HCT116 (cell line): ENCODE data around the gene NEK3. TPM values are rescaled to one million over a fixed set of nuclear protein-coding genes. Genes with fewer than 3 reads are reported as not detected.

Experiments
- ATAC-seq: fragments of 200-7000 bp; cut with Tn5 transposase; 2 replicates; pipeline ENCODE4 v1.9.1; 2020; ENCODE audit warnings: mild to moderate bottlenecking, moderate library complexity
- BruUV-seq: library from RNA; stranded (reverse); fragments of 400-500 nt; replicated peaks from 2 replicates; lab custom pipeline; 2021; lab: Mats Ljungman, UMichigan
- CTCF ChIA-PET: fragments of 300-600 bp; sonication (Branson Sonifier 250); formaldehyde crosslinking; loops from one replicate; lab custom pipeline; 2021; ENCODE audit warnings: antibody characterized with exemption; lab: Charles Lee
- POLR2A ChIA-PET: fragments of 300-600, 350-600 bp; sonication (Branson Sonifier 250); formaldehyde crosslinking; loops from one replicate; lab custom pipeline; 2021; ENCODE audit warnings: antibody characterized with exemption; lab: Charles Lee
- RAD21 ChIA-PET, 2 experiments: fragments of 300-600 bp; sonication (Branson Sonifier 250); formaldehyde crosslinking; loops; one replicate each; lab custom pipeline; 2023; ENCODE audit warnings: low total read pairs in 2 of 2; ENCODE audit not compliant: uncharacterized antibody in 2 of 2, unreplicated experiment in 2 of 2, low non-redundant PET in 1 of 2; lab: Charles Lee
- DNase-seq: peaks from one replicate; pipeline ENCODE4 v3.0.0-alpha.2; 2010; ENCODE audit warnings: low read depth, low spot score
- H2AFZ ChIP-seq: fragments of 200-600 bp; shearing (Covaris generic), sonication (generic); 2 replicates; pipeline ENCODE4 v1.6.1; 2017; ENCODE audit warnings: low read depth, mixed run types, mixed read lengths, antibody characterized with exemption, low read length; ENCODE audit not compliant: poor library complexity, severe bottlenecking
- H3K27ac ChIP-seq: 2 replicates; pipeline ENCODE4 v1.5.1; 2012; ENCODE audit warnings: low read depth, low read length
- H3K27me3 ChIP-seq: fragments of 200-600 bp; sonication (generic); 2 replicates; pipeline ENCODE4 v1.6.1; 2016; ENCODE audit warnings: mixed run types, low read length, mixed read lengths; ENCODE audit not compliant: insufficient read depth
- H3K36me3 ChIP-seq, 2 experiments: fragments of 200-500 bp in 1 of 2; fragments of 200-600 bp in 1 of 2; sonication (Bioruptor generic) in 1 of 2; sonication (generic) in 1 of 2; 2 replicates each; pipeline versions ENCODE4 v1.5.1 to v1.6.1; 2014 to 2016; ENCODE audit warnings: low read length in 2 of 2, inconsistent platforms in 1 of 2, mixed read lengths in 1 of 2, mixed run types in 1 of 2; ENCODE audit not compliant: insufficient read depth in 2 of 2, control insufficient read depth in 1 of 2
- H3K4me1 ChIP-seq, 2 experiments: fragments of 200-600 bp in 1 of 2; sonication (generic) in 1 of 2; 2 replicates each; pipeline versions ENCODE4 v1.5.1 to v1.6.1; 2012 to 2017; ENCODE audit warnings: low read length in 2 of 2, inconsistent platforms in 1 of 2, mild to moderate bottlenecking in 1 of 2, mixed read lengths in 1 of 2, mixed run types in 1 of 2, moderate library complexity in 1 of 2; ENCODE audit not compliant: insufficient read depth in 2 of 2, control insufficient read depth in 1 of 2
- H3K4me2 ChIP-seq: fragments of 200-600 bp; sonication (generic); 2 replicates; pipeline ENCODE4 v1.6.1; 2017; ENCODE audit warnings: mixed run types, low read length, mixed read lengths
- H3K4me3 ChIP-seq, 2 experiments: fragments of 200-600 bp in 1 of 2; sonication (generic) in 1 of 2; replicated peaks in 1 of 2; 2 replicates each; pipeline ENCODE4 v1.5.1; 2011 to 2016; ENCODE audit warnings: low read length in 2 of 2, control low read depth in 1 of 2, low read depth in 1 of 2, mild to moderate bottlenecking in 1 of 2, mixed read lengths in 1 of 2, mixed run types in 1 of 2
- H3K79me2 ChIP-seq: fragments of 200-600 bp; sonication (generic); 2 replicates; pipeline ENCODE4 v1.6.1; 2017; ENCODE audit warnings: mild to moderate bottlenecking, mixed run types, low read length, moderate library complexity, mixed read lengths; ENCODE audit not compliant: insufficient read depth
- H3K9ac ChIP-seq: fragments of 200-600 bp; sonication (generic); 2 replicates; pipeline ENCODE4 v1.6.1; 2016; ENCODE audit warnings: low read length, mixed read lengths
- H3K9me2 ChIP-seq: fragments of 200-600 bp; sonication (generic), shearing (Covaris generic); 2 replicates; pipeline ENCODE4 v1.6.1; 2017; ENCODE audit warnings: mixed run types, mild to moderate bottlenecking, moderate library complexity; ENCODE audit not compliant: insufficient read depth
- H3K9me3 ChIP-seq, 2 experiments: fragments of 200-500 bp in 1 of 2; fragments of 200-600 bp in 1 of 2; sonication (Bioruptor generic) in 1 of 2; sonication (generic) in 1 of 2; 2 replicates each; pipeline ENCODE4 v1.6.1; 2014 to 2017; ENCODE audit warnings: low read length in 2 of 2, mixed read lengths in 2 of 2, inconsistent platforms in 1 of 2, low read depth in 1 of 2, mild to moderate bottlenecking in 1 of 2, mixed run types in 1 of 2, moderate library complexity in 1 of 2; ENCODE audit not compliant: control insufficient read depth in 1 of 2, insufficient read depth in 1 of 2
- H4K20me1 ChIP-seq: fragments of 200-600 bp; sonication (generic), shearing (Covaris generic); 2 replicates; pipeline ENCODE4 v1.6.1; 2017; ENCODE audit warnings: mixed run types, mild to moderate bottlenecking, moderate library complexity; ENCODE audit not compliant: insufficient read depth
- ELF1 ChIP-seq: IDR thresholded peaks from 2 replicates; pipeline ENCODE4 v1.6.1; 2012; ENCODE audit warnings: low read depth, borderline replicate concordance
- EZH2phosphoT487 ChIP-seq: fragments of 200-600 bp; IDR thresholded peaks from 2 replicates; pipeline ENCODE4 v1.6.1; 2018; ENCODE audit warnings: antibody characterized with exemption, borderline replicate concordance
- FOSL1 ChIP-seq: IDR thresholded peaks from 2 replicates; pipeline ENCODE4 v1.6.1; 2012; ENCODE audit warnings: low read depth
- JUND ChIP-seq: IDR thresholded peaks from 2 replicates; pipeline ENCODE4 v1.6.1; 2012
- POLR2A ChIP-seq: IDR thresholded peaks from 2 replicates; pipeline ENCODE4 v1.7.0; 2011; ENCODE audit warnings: borderline replicate concordance; ENCODE audit not compliant: insufficient read depth, insufficient read length; ENCODE audit errors: extremely low read depth
- SIN3A ChIP-seq: IDR thresholded peaks from 2 replicates; pipeline ENCODE4 v1.6.1; 2012; ENCODE audit warnings: low read depth
- SRF ChIP-seq: IDR thresholded peaks from 2 replicates; pipeline ENCODE4 v1.6.1; 2012; ENCODE audit warnings: low read depth
- TCF7L2 ChIP-seq: IDR thresholded peaks from 2 replicates; pipeline ENCODE4 v1.7.0; 2011; ENCODE audit warnings: borderline replicate concordance, inconsistent platforms; ENCODE audit not compliant: insufficient read depth, insufficient read length; ENCODE audit errors: extremely low read depth
- YY1 ChIP-seq: IDR thresholded peaks from 2 replicates; pipeline ENCODE4 v1.6.1; 2011; ENCODE audit warnings: low read length, low read depth, moderate library complexity, mild to moderate bottlenecking; ENCODE audit not compliant: insufficient replicate concordance; ENCODE audit errors: extremely low read depth
- intact Hi-C: fragments of 100-400 bp; cut with micrococcal nuclease; formaldehyde crosslinking; loops from 2 replicates; pipeline ENCODE4 v1.10.0; 2022
- total RNA-seq: library from RNA; stranded (reverse); gene quantifications from one replicate; pipeline ENCODE4 v1.2.1, GENCODE V29; 2021; ENCODE audit not compliant: unreplicated experiment
- TF ChIP-seq, protein P1 (sequence below): IDR thresholded peaks from 2 replicates; pipeline ENCODE4 v1.6.1; 2012
- TF ChIP-seq, protein P2 (sequence below): IDR thresholded peaks from 2 replicates; pipeline ENCODE4 v1.6.1; 2012

The NEK3 gene
- total RNA-seq, 1 experiment from 2014 or later: 15.7 TPM

DNA sequence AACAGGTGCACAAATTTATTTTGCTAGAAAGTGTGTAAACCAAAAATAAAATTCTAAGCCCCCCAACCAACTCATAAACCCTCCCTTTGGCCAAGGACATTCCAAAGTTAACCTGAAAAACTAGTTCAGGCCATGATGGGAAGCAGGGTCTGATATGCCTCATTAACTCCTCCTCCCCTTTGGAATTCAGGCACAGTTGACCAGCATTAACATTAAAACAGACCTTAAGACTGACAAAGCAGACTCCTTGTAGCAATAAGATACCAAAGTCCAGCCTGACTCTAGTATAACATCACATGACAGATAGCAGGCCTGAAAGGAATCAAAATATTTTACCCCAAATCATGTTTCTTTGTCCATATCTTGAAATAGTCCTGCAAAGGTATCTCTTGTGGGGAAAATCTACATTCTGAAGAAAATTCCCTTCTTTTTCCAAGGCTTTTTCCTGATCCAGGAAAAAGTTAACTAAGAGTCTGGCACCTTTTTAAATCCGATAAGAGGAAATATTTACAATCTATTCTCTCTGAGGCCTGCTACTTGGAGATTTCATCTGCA lies 50.2 kb downstream of the NEK3 start:
- Histone ChIP-seq H3K4me2 (no peak overlapping the region), H3K4me3 (no peak overlapping the region), H3K36me3 (no peaks in the 10 kb centered on the region), H2AFZ (no peak overlapping the region), H3K79me2 (no peaks in the 10 kb centered on the region), H3K9me2 (no peaks in the 10 kb centered on the region), H3K4me1 (no peaks in the 10 kb centered on the region), H3K27me3 (no peaks in the 10 kb centered on the region), H3K9me3 (no peaks in the 10 kb centered on the region), H3K27ac (no peak overlapping the region), H4K20me1 (no peaks in the 10 kb centered on the region), H3K9ac (no peak overlapping the region)
- intact Hi-C loops: no loop called here
- no peak for ATAC-seq
- no TSS peak for BruUV-seq
- ChIA-PET RAD21 (no interaction called here), CTCF (no interaction called here), POLR2A (no interaction called here)
- DNase-seq: no peak
- TF ChIP-seq, protein P1, sequence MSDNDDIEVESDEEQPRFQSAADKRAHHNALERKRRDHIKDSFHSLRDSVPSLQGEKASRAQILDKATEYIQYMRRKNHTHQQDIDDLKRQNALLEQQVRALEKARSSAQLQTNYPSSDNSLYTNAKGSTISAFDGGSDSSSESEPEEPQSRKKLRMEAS: no peak
- TF ChIP-seq, protein P2, sequence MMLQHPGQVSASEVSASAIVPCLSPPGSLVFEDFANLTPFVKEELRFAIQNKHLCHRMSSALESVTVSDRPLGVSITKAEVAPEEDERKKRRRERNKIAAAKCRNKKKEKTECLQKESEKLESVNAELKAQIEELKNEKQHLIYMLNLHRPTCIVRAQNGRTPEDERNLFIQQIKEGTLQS: no peak
- no peak for TF ChIP-seq SRF
- TF ChIP-seq POLR2A: no peak
- no peak for TF ChIP-seq ELF1
- TF ChIP-seq EZH2phosphoT487: no peak
- TF ChIP-seq JUND: no peak
- TF ChIP-seq TCF7L2: no peak

DNA sequence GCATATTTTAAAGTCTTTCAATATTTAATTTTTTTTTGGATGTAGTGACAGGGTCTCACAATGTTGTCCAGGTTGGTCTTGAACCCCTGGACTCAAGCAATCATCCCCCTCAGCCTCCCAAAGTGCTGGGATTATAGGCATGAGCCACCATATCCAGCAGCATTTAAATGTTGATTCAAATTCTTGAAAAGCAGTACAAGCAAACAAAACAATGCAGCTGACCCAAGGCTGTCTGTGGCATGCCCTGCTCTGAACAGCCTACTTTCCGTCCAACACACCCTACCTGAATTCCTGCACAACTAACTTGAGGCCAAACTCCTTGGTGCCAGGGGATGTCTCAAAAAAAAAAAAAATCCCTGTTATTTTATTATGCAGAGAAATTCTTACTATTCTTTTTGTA lies 53.6 kb downstream of the NEK3 start:
- H3K9me2 ChIP-seq: no peaks in the 10 kb centered on the region
- no peaks in the 10 kb centered on the region for H3K79me2 ChIP-seq
- RAD21 ChIA-PET: no interaction called here
- no peaks in the 10 kb centered on the region for H3K4me1 ChIP-seq
- no peaks in the 10 kb centered on the region for H4K20me1 ChIP-seq
- H3K4me2 ChIP-seq: no peak overlapping the region
- intact Hi-C loops: no loop called here
- CTCF ChIA-PET: no interaction called here
- TF ChIP-seq YY1: no peak
- no peak for TF ChIP-seq TCF7L2
- no peak for TF ChIP-seq SIN3A
- TF ChIP-seq, protein P1: no peak
- TF ChIP-seq, protein P2: no peak
- no peak for TF ChIP-seq FOSL1
- no peak overlapping the region for H3K9ac ChIP-seq
- no peak for ATAC-seq
- H2AFZ ChIP-seq: no peak overlapping the region
- no peaks in the 10 kb centered on the region for H3K36me3 ChIP-seq
- no peaks in the 10 kb centered on the region for H3K27me3 ChIP-seq
- no peak overlapping the region for H3K4me3 ChIP-seq
- no peak overlapping the region for H3K27ac ChIP-seq
- DNase-seq: no peak
- BruUV-seq: no TSS peak
- POLR2A ChIA-PET: no interaction called here
- H3K9me3 ChIP-seq: no peaks in the 10 kb centered on the region
